Body of pancreas (tissue), 4 donors: ENCODE results near the gene CTIF.

Experiments used
- POLR2A ChIP-seq, 3 donors: fragments of 450-650 bp; IDR thresholded peaks; one replicate each; pipeline ENCODE4 v1.6.1; 2016; ENCODE audit warnings: antibody characterized with exemption in 3 of 3, mild to moderate bottlenecking in 2 of 3
- TF ChIP-seq, protein P1 (sequence below), 7 experiments: fragments of 450-650 bp in 4 of 7; fragments of 200-600 bp in 3 of 7; sonication (generic) in 3 of 7; IDR thresholded peaks; one replicate each; pipeline ENCODE4 v1.5.1; 2016 to 2019; ENCODE audit warnings: antibody characterized with exemption in 7 of 7

DNA sequence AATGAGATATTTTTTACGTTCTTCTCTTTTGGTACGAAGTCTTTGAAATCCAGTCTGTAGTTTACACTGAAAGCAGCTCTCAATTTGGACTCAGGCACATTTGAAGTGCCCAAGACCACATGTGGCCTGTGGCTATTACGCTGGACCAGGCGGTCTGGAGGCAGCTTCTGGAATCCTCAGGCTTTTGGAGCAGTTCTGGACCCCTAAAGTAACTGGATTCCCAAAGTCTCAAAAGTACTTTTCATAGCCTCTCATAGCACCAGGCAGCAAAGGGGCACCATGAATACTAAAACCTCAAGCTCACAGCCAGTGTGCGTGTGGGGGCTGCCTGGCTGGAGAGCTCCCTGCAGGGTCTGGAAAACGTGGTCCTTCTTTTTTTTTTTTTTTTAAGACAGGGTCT, 293.0 kb downstream of the CTIF start:
- TF ChIP-seq, protein P1, sequence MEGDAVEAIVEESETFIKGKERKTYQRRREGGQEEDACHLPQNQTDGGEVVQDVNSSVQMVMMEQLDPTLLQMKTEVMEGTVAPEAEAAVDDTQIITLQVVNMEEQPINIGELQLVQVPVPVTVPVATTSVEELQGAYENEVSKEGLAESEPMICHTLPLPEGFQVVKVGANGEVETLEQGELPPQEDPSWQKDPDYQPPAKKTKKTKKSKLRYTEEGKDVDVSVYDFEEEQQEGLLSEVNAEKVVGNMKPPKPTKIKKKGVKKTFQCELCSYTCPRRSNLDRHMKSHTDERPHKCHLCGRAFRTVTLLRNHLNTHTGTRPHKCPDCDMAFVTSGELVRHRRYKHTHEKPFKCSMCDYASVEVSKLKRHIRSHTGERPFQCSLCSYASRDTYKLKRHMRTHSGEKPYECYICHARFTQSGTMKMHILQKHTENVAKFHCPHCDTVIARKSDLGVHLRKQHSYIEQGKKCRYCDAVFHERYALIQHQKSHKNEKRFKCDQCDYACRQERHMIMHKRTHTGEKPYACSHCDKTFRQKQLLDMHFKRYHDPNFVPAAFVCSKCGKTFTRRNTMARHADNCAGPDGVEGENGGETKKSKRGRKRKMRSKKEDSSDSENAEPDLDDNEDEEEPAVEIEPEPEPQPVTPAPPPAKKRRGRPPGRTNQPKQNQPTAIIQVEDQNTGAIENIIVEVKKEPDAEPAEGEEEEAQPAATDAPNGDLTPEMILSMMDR (IDR thresholded peaks at IDR 0.05), result no peak
- TF ChIP-seq POLR2A (IDR thresholded peaks at IDR 0.05), result no peak
